Measurements from ENCODE around the gene PCSK2. TPM values are rescaled to one million over a fixed set of nuclear protein-coding genes. Genes with fewer than 3 reads are reported as not detected.

The PCSK2 gene, protein sequence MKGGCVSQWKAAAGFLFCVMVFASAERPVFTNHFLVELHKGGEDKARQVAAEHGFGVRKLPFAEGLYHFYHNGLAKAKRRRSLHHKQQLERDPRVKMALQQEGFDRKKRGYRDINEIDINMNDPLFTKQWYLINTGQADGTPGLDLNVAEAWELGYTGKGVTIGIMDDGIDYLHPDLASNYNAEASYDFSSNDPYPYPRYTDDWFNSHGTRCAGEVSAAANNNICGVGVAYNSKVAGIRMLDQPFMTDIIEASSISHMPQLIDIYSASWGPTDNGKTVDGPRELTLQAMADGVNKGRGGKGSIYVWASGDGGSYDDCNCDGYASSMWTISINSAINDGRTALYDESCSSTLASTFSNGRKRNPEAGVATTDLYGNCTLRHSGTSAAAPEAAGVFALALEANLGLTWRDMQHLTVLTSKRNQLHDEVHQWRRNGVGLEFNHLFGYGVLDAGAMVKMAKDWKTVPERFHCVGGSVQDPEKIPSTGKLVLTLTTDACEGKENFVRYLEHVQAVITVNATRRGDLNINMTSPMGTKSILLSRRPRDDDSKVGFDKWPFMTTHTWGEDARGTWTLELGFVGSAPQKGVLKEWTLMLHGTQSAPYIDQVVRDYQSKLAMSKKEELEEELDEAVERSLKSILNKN
- total RNA-seq (2014; rRNA removed; shearing (Covaris generic)) (not detected in 2 replicates), total RNA-seq (2022) (not detected in 2 replicates), Bru-seq, nascent RNA (not detected), BruChase-seq, experiment 1, labeled RNA remaining after a 6-hour chase (not detected), BruChase-seq, experiment 2, labeled RNA remaining after a 2-hour chase (percentile 1 among the genes with signal in this experiment)
- long read RNA-seq, result 0 reads

DNA sequence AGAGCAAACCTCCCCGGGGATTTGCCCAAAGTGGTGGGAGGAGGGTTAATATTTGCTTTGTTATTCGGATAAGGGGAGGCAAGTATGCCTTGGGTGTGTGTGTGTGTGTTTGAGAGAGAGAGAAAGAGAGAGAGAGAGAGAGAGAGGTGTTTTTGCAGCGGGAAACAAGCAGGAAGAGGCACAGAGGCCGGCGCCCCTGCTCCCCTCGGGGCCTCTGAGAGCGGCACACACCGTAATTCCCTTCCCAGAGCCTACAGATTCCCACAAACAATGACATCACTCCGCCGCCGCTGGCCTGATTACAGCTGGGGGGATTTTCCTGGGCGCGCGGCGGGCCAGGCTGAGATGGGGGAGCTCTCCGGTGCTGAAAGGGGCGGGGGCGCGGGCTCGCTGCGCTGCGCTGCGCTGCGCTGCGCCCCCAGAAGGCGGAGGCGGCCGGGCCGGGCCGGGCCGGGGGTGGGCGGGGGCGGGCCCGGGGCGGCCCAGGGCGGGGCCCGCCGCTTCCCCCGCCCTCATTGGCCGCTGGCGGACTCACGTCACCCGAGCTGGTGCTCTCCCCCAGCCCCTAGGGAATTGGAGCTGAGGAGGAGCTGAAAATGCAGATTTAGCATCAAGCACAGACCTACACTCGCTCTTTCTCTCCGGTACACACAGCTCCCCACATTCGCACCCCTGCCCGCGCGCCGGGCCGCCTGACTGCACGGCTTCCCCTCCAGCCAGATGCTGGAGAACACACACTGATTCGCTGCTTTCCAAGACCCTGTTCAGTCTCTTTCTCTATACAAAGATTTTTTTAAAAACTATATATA lies at the start of gene PCSK2:
TSS of gene PCSK2 (plus strand) at position 631 of the 809 bp plus-strand sequence. CDS start 266 bp downstream, outside the sequence.
- no peak for DNase-seq (ENCODE audit: low spot score)
- no peak within 1 kb of the TSS for H2AFZ ChIP-seq (ENCODE audit: low read length)
- ChIA-PET CTCF (ENCODE audit: unreplicated experiment) (no interaction called here), POLR2A (no interaction called here)
- no peak within 1 kb of the TSS for H3K27ac ChIP-seq (ENCODE audit: low read depth, low read length, poor library complexity, severe bottlenecking)
- H3K36me3 ChIP-seq (ENCODE audit: insufficient read depth, low read length), result no peaks in the 10 kb centered on the region
- intact Hi-C loops (cut with micrococcal nuclease; ENCODE audit: unreplicated experiment), result no loop called here
- H4K20me1 ChIP-seq (ENCODE audit: insufficient read depth, low read length), result no peaks in the 10 kb centered on the region
- H3K4me1 ChIP-seq (ENCODE audit: insufficient read depth, low read length, poor library complexity, severe bottlenecking), result no peaks in the 10 kb centered on the region
- H3K79me2 ChIP-seq (ENCODE audit: insufficient read depth, low read depth, low read length), result no peaks in the 10 kb centered on the region
- no TSS peak for BruUV-seq (replicated peaks)
- H3K4me3 ChIP-seq (ENCODE audit: low read depth, low read length, poor library complexity, severe bottlenecking), result no peak within 1 kb of the TSS
- no peak for TF ChIP-seq EZH2phosphoT487 (IDR thresholded peaks at IDR 0.05; ENCODE audit: borderline replicate concordance, low read depth, low read length)
- TF ChIP-seq, protein P1, sequence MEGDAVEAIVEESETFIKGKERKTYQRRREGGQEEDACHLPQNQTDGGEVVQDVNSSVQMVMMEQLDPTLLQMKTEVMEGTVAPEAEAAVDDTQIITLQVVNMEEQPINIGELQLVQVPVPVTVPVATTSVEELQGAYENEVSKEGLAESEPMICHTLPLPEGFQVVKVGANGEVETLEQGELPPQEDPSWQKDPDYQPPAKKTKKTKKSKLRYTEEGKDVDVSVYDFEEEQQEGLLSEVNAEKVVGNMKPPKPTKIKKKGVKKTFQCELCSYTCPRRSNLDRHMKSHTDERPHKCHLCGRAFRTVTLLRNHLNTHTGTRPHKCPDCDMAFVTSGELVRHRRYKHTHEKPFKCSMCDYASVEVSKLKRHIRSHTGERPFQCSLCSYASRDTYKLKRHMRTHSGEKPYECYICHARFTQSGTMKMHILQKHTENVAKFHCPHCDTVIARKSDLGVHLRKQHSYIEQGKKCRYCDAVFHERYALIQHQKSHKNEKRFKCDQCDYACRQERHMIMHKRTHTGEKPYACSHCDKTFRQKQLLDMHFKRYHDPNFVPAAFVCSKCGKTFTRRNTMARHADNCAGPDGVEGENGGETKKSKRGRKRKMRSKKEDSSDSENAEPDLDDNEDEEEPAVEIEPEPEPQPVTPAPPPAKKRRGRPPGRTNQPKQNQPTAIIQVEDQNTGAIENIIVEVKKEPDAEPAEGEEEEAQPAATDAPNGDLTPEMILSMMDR (conservative IDR thresholded peaks at IDR 0.05; ENCODE audit: low read length), result no peak
- no peaks in the 10 kb centered on the region for H3K9me3 ChIP-seq (ENCODE audit: low read length)
- no peak within 1 kb of the TSS for H3K4me2 ChIP-seq (ENCODE audit: low read length)
- H3K9me2 ChIP-seq (ENCODE audit: insufficient read depth, low read length), result no peaks in the 10 kb centered on the region

DNA sequence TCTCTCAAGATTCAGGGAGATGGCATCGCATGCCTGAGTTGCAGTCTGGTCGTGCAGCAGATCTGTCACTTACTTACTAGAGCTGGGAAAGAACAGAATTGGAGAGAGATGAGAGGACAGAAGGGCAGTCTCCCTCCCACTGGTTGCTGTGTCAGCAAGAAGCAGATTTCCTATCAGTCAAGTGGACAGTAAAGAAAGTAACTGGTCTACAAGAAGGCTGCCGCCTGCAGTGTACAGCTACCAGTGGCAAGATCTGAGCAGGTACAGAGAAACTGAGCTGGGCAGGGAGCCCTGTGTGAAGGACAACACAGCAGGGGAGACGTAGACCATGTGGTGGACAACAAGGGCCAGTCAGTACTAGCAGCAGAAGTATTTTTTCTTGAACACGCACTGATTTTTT lies 49.5 kb upstream of the PCSK2 start:
- no peak for DNase-seq (ENCODE audit: low spot score)
- no peaks in the 10 kb centered on the region for H4K20me1 ChIP-seq (ENCODE audit: insufficient read depth, low read length)
- H3K9me2 ChIP-seq (ENCODE audit: insufficient read depth, low read length), result no peaks in the 10 kb centered on the region
- no peak overlapping the region for H3K4me2 ChIP-seq (ENCODE audit: low read length)
- no peak overlapping the region for H3K27ac ChIP-seq (ENCODE audit: low read depth, low read length, poor library complexity, severe bottlenecking)
- no peaks in the 10 kb centered on the region for H3K79me2 ChIP-seq (ENCODE audit: insufficient read depth, low read depth, low read length)
- intact Hi-C loops (cut with micrococcal nuclease; ENCODE audit: unreplicated experiment), result no loop called here
- CTCF ChIA-PET (ENCODE audit: unreplicated experiment), result no interaction called here
- H3K9me3 ChIP-seq (ENCODE audit: low read length), result no peaks in the 10 kb centered on the region
- BruUV-seq (replicated peaks), result no TSS peak
- H2AFZ ChIP-seq (ENCODE audit: low read length), result no peak overlapping the region
- no peaks in the 10 kb centered on the region for H3K36me3 ChIP-seq (ENCODE audit: insufficient read depth, low read length)
- no peak overlapping the region for H3K4me3 ChIP-seq (ENCODE audit: low read depth, low read length, poor library complexity, severe bottlenecking)
- H3K4me1 ChIP-seq (ENCODE audit: insufficient read depth, low read length, poor library complexity, severe bottlenecking), result no peaks in the 10 kb centered on the region
- POLR2A ChIA-PET, result no interaction called here
- TF ChIP-seq, protein P1 (conservative IDR thresholded peaks at IDR 0.05; ENCODE audit: low read length), result no peak
- TF ChIP-seq EZH2phosphoT487 (IDR thresholded peaks at IDR 0.05; ENCODE audit: borderline replicate concordance, low read depth, low read length), result no peak
